ENCODE results near the gene HCRTR1.

Gene HCRTR1

DNA sequence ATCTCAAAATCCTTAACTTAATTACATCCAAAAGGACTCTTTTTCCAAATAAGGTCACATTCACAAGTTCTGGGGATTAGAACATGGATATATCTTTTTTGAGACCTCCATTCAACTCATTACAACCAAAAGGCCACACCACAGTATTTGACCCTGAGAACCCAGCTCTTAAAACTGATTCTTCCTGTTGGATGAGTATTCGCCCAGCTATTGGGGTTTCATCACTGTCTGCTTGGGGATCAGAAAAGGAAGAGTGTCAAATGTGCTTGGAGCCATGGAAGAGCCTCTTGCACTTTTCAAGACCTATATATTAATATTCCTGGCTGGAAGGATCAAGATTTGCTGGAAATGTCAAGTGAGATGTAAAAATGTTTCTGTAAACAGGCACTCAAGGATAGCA is 46.6 kb upstream of the HCRTR1 start:
- H3K4me3 ChIP-seq (replicated peaks; ENCODE audit: low read depth, low read length) = no peak overlapping the region
- DNase-seq (ENCODE audit: extremely low read depth, insufficient read length) = no peak
- TF ChIP-seq CTCF (IDR thresholded peaks at IDR 0.05; ENCODE audit: insufficient read depth, low read length, poor library complexity, severe bottlenecking) = no peak
- H3K36me3 ChIP-seq (ENCODE audit: control insufficient read depth, insufficient read depth, low read length) = no peaks in the 10 kb centered on the region
- no peaks in the 10 kb centered on the region for H3K27me3 ChIP-seq (replicated peaks; ENCODE audit: control insufficient read depth, insufficient read depth, low read length)

DNA sequence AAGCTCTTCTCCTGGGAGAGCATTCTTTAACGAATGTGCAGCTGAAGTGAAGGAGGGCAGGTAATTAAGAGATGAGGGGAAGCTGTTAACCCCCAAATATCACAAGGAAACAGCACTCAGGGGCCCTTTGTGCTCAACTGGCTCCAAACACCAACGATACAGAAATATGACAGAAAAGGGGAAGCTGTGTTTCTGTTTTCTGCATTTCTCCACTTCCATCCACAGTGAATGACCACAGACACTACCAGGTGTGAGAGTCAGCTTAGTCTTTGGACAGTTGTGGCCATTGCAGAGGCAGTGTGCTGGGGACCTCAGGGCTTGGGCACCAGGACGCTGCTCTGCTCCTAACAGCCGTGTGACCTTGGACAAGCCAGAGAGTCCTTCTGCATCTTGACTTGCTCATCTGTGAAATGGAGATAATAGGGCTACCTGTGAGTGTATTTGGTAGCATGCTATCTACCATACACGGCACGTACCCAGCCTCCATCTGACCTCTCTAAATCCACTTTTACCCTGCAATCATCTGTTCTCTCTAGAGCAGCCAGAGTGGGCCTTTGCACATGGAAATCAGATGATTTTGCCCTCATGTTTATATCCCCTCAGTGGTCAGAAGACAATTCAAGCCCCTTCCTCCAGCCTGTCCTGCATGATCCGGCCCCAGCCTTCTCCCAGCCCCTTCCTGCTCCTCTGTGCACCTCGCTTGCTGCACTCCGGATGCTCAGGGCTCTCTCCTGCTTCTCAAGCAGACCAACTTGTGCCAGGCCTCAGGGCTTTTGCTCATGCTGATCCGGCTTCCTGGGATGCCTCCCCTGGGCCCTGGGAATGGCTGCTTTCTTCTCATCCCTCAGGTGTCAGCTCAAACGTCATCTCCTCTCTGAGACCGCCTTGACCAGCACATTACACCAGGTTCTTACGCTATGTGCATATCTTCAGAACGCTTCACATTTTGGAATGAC is 45.9 kb upstream of the HCRTR1 start:
- Histone ChIP-seq H3K36me3 (ENCODE audit: control insufficient read depth, insufficient read depth, low read length) (no peaks in the 10 kb centered on the region), H3K4me3 (replicated peaks; ENCODE audit: low read depth, low read length) (no peak overlapping the region), H3K27me3 (replicated peaks; ENCODE audit: control insufficient read depth, insufficient read depth, low read length) (peaks cover 1% of the 10 kb centered on the region; the same call in 1 of the 2 replicates)
- no peak for TF ChIP-seq CTCF (IDR thresholded peaks at IDR 0.05; ENCODE audit: insufficient read depth, low read length, poor library complexity, severe bottlenecking)
- no peak for DNase-seq (ENCODE audit: extremely low read depth, insufficient read length)

- no peaks in the 10 kb centered on the region for H3K36me3 ChIP-seq (ENCODE audit: control insufficient read depth, insufficient read depth, low read length)
- TF ChIP-seq CTCF (IDR thresholded peaks at IDR 0.05; ENCODE audit: insufficient read depth, low read length, poor library complexity, severe bottlenecking) = no peak
- DNase-seq (ENCODE audit: extremely low read depth, insufficient read length) = no peak
- peaks cover 3% of the 10 kb centered on the region; the same call in 1 of the 2 replicates for H3K27me3 ChIP-seq (replicated peaks; ENCODE audit: control insufficient read depth, insufficient read depth, low read length)
- H3K4me3 ChIP-seq (replicated peaks; ENCODE audit: low read depth, low read length) = no peak overlapping the region
Measured at GRCh38 chr1:31572323-31573104, 45.0 kb upstream of the HCRTR1 start.

DNA sequence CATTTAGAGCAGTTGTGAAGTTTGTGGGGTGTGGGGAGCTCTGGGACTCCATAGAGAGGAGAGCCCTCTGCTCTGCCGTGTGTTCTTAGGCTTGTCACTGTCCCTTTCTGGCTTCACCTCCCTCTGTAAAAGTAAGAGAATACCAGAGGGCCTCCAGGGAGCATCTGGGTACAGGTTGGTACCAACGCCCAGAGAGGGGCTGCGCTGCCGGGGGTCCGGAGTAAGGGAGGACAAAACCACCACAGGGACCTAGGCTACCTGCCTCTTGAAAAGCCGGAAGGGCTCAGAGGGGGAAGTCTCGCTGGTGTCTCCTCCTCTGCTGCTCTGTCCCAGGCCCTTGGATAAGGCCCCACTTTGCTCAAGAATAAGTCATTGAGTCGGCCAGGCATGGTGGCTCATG is 44.2 kb upstream of the HCRTR1 start:
- TF ChIP-seq CTCF (IDR thresholded peaks at IDR 0.05; ENCODE audit: insufficient read depth, low read length, poor library complexity, severe bottlenecking) = no peak
- no peak for DNase-seq (ENCODE audit: extremely low read depth, insufficient read length)
- Histone ChIP-seq H3K36me3 (ENCODE audit: control insufficient read depth, insufficient read depth, low read length) (no peaks in the 10 kb centered on the region), H3K27me3 (replicated peaks; ENCODE audit: control insufficient read depth, insufficient read depth, low read length) (peaks cover 3% of the 10 kb centered on the region; the same call in 1 of the 2 replicates), H3K4me3 (replicated peaks; ENCODE audit: low read depth, low read length) (no peak overlapping the region)

GRCh38 chr1:31574749-31575368 is 42.6 kb upstream of the HCRTR1 start:
- Histone ChIP-seq H3K4me3 (replicated peaks; ENCODE audit: low read depth, low read length) (no peak overlapping the region), H3K36me3 (ENCODE audit: control insufficient read depth, insufficient read depth, low read length) (no peaks in the 10 kb centered on the region), H3K27me3 (replicated peaks; ENCODE audit: control insufficient read depth, insufficient read depth, low read length) (peaks cover 3% of the 10 kb centered on the region; the same call in 1 of the 2 replicates)
- no peak for TF ChIP-seq CTCF (IDR thresholded peaks at IDR 0.05; ENCODE audit: insufficient read depth, low read length, poor library complexity, severe bottlenecking)
- no peak for DNase-seq (ENCODE audit: extremely low read depth, insufficient read length)

Data from GM06990 (cell line).